ENCODE results near the gene CTXN2. TPM values are rescaled to one million over a fixed set of nuclear protein-coding genes. Genes with fewer than 3 reads are reported as not detected.

The CTXN2 gene
- total RNA-seq (2014; rRNA removed; shearing (Covaris generic)) = not detected in 2 replicates
- not detected in 2 replicates for polyA plus RNA-seq (2015; cell fraction: cytosol; rRNA removed)
- polyA plus RNA-seq (2015; cell fraction: nucleus; rRNA removed) = not detected in 2 replicates

DNA sequence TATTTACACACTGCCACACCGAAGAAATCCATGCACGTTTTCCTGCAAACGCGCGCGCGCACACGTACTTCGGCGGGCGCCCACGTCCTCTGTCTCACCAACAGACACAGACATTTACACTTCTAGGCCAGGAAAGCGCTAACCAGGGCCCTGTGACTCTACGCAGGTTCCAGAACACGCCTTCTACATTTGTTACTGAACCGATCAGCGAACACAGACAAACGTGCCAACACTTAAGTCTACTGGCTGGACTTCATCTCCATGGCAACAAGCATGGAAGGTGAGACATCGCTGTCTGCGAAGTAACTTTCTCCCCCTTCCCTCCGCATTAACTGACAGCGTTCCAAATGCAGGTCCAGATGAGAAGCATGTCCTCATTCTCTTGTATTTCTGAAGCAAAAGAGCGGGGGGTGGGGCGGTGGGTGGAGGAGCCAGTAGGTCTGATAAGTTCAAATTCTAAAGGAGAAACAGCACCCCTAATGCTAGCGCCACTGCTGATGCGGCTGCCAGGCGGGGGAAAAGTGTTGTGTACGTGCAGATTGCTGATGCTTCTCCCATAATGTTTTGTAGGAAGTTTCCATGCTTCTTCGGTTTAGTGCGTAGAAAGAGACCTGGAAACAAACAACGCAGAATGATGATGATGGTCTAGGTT lies at the start of gene CTXN2:
Gene CTXN2 (plus strand): TSS at position 92 of the 652 bp plus-strand sequence. CDS start 9,636 bp downstream, outside the sequence.
- in situ Hi-C loops (cut with HindIII; ENCODE audit: low pct_unique_long_range_greater_than_20kb, low sequenced_read_pairs) = no loop called here
- DNase-seq (ENCODE audit: low read depth, low spot score) = no peak

DNA sequence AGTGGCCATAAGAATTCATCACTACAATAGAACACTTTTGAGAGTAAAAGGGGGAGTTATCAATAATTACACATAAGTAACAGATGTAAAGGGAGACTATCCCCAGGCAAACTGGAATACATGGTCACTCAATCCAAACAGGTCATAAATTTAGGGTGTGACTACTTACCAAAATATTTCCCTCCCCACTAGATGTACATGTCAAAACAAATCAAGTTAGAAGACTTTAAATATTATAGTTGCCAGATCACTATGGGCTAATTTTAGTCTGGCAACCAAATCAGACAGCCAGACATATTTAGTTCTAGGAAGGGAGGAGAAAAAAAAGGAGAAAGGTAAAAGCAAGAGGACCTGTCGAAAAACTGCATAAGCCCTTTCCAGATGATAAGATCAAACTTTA lies 47.6 kb upstream of the CTXN2 start:
- in situ Hi-C loops (cut with HindIII; ENCODE audit: low pct_unique_long_range_greater_than_20kb, low sequenced_read_pairs) = no loop called here
- no peak for DNase-seq (ENCODE audit: low read depth, low spot score)

DNA sequence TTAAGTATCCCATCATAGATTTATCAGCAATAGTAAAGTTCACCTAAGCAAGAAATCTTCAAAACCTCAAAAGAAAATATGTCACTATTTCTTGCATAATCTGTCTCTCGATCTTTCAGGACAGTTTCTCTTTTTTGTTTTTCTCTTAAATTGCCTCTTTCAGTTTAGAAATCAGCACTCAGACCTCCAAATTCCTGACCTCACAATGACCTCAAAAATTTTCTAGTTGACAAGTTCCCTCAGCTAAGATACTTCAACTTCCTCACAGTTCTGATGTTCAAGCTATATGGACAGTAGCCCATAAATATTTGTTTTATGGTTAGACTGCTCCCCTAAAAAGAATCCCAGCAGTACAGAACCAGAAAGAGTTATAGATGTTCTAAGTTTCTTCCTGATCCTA lies 46.6 kb upstream of the CTXN2 start:
- in situ Hi-C loops (cut with HindIII; ENCODE audit: low pct_unique_long_range_greater_than_20kb, low sequenced_read_pairs) = no loop called here
- no peak for DNase-seq (ENCODE audit: low read depth, low spot score)

DNA sequence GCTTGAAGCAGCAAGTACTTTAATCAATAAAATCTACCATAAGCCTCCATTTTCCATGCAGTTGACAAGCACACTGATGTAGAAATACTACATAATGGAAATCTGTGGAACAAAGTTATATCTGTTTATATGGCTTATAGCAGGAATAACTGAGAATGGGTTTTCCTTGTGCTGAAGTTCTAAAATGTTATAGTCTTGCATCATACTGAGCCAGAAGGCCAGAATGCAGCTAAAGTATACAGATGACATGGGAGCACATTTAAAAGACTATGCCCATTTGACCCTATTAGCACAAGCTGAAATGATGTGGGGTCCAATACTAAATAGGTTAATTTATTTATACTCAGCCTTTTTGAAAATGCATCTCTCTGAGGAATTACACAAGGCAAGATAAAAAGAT lies 45.5 kb upstream of the CTXN2 start:
- no peak for DNase-seq (ENCODE audit: low read depth, low spot score)
- in situ Hi-C loops (cut with HindIII; ENCODE audit: low pct_unique_long_range_greater_than_20kb, low sequenced_read_pairs) = no loop called here

DNA sequence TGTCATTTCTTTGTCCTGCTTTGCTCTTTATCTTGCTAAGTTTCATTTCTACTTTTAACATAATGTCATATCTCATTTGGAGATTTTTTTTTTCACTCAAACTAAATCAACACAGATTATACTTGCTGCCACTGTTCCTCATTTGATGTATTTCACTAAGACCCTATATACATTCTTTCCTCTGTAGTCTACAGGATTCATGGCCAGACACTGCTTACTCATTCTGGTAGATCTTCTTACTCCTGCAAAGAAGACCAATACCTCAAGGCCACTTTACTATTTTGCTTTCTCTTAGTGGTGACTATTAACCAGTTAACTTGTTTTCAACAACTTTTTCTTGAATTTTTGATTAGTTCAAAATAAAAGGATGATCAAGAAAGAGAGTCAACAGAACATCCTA lies 44.1 kb upstream of the CTXN2 start:
- DNase-seq (ENCODE audit: low read depth, low spot score) = no peak
- in situ Hi-C loops (cut with HindIII; ENCODE audit: low pct_unique_long_range_greater_than_20kb, low sequenced_read_pairs) = no loop called here

DNA sequence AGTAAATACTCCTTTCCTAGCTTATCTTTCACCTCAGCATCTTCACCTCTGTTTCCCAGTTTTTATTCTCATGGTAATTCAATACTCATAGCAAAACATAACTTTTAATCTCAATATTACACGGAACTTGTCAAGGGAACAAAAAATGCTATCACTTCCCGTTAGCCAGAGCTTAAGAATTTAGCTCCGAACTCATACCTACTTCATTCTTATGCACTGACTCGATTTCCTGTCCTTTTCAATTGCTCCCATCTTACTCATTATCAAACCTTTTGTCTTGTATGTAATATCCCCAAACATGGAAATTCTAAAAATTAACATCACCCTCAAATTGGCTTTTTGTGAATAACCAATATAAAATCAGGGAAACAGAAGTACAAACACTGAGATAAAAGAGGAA lies 41.6 kb upstream of the CTXN2 start:
- DNase-seq (ENCODE audit: low read depth, low spot score) = no peak
- in situ Hi-C loops (cut with HindIII; ENCODE audit: low pct_unique_long_range_greater_than_20kb, low sequenced_read_pairs) = no loop called here

DNA sequence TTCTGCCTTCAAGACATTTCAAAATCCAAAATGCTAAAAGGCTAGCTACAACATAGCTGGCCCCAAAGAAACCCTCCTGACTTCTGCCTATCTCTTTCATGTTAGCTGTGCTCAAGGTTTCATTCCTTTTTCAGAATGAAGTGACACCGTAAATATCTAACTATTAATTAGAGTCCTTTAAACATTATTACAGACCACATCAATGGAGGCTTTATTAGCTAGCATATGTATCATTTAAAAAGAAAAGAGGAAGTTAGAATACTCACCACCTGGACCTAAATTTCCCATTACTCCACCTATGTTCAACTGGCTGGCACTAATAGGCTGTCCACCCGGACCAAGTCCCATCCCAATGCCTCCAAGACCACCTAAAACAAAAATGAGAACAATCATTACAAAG lies 37.9 kb upstream of the CTXN2 start:
- in situ Hi-C loops (cut with HindIII; ENCODE audit: low pct_unique_long_range_greater_than_20kb, low sequenced_read_pairs) = no loop called here
- no peak for DNase-seq (ENCODE audit: low read depth, low spot score)

DNA sequence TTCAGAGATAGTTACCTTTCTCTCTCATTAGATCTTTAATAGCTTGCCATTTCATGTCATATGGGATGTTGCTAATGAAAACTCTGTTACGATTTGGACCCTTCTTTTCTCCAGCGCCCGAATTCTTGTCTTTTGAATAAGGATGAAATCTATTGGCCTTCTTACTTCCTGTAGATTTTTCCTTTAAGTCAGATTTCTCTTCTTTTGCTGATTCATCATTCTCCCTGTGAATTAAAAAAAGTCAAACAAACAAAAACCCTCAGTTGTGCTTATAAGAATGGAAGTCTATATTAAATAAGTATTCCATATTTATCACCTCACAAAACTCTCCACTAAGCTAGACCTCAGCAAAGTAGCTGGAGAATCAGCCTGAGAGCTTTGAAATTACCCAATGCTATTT lies 22.8 kb upstream of the CTXN2 start:
- in situ Hi-C loops (cut with HindIII; ENCODE audit: low pct_unique_long_range_greater_than_20kb, low sequenced_read_pairs) = no loop called here

DNA sequence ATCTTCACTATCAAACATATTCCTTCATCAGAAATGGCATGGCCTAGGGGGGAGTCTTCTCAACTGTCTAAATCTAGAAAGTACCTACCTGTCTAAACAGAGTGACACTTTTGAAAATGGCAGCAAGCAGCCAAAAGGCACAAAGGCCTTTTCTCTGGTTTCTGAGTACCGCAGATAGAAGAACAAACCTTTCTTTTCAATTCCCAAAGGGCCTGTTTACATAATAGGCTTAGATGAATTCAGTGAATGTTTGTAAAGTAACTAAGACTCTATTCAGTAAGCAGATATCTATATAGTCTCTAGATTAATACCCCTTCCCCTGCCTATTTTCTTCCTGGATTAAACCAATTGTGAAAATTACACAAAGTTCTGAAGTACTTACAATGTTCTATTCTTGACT lies 20.5 kb upstream of the CTXN2 start:
- DNase-seq (ENCODE audit: low read depth, low spot score) = peak; percentile 88
- in situ Hi-C loops (cut with HindIII; ENCODE audit: low pct_unique_long_range_greater_than_20kb, low sequenced_read_pairs) = no loop called here

More for the DNA sequence above, 22.8 kb upstream of the CTXN2 start:
- DNase-seq (ENCODE audit: low read depth, low spot score) = no peak

DNA sequence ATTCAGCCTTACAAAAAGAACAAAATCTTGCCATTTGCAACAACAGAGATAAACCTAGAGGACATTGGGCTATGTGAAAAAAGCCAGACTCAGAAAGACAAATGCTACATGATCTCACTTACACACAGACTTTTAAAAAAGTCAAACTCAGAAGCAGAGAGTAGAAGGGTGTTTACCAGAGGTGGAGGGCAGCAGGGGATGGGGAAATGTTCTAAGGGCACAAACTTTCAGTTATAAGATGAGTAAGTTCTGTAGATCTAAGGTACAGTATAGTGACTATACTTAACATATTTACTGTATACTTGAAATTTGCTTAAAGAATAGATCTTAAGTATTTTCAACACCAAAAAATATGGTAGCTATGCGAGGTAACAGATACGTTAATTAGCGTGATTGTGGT lies 16.3 kb upstream of the CTXN2 start:
- in situ Hi-C loops (cut with HindIII; ENCODE audit: low pct_unique_long_range_greater_than_20kb, low sequenced_read_pairs) = no loop called here
- no peak for DNase-seq (ENCODE audit: low read depth, low spot score)

DNA sequence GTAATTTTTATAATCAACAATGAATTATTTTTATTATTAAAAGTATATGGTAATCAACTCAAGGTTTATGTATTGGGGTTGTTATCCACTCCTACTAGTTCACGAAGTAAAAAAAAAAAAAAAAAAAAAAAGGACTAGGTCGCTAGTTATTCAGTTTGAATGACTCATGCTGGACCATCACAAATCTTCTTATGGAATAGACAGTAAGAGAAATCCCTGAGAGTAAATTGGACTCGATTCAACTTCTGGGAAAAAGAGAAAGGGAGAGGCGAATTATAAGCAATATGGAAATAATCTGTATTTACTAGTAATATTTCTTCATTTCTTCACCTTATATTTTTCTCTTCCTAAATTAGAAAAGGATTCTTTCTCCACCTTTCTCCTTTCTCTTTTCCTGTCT lies 15.4 kb upstream of the CTXN2 start:
- DNase-seq (ENCODE audit: low read depth, low spot score) = no peak
- in situ Hi-C loops (cut with HindIII; ENCODE audit: low pct_unique_long_range_greater_than_20kb, low sequenced_read_pairs) = no loop called here

DNA sequence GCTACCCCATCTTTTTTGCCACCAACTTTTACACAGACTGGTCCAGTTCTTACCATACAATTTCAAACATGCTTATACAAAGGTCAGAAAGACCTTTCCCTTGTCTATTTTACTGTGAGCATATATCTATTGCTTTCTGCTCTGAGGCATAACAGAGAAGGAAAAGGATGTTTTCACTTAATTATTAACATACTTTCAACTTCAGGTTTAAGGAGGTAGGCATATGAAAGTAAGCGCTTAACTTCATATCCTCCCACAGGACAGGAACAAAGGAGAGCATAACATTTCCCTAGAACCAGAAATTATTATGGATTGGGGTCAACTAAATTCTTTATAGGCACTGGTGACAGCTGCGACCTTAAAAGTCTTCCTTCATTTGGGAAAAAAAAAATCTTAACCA lies 14.5 kb upstream of the CTXN2 start:
- in situ Hi-C loops (cut with HindIII; ENCODE audit: low pct_unique_long_range_greater_than_20kb, low sequenced_read_pairs) = no loop called here
- DNase-seq (ENCODE audit: low read depth, low spot score) = no peak

DNA sequence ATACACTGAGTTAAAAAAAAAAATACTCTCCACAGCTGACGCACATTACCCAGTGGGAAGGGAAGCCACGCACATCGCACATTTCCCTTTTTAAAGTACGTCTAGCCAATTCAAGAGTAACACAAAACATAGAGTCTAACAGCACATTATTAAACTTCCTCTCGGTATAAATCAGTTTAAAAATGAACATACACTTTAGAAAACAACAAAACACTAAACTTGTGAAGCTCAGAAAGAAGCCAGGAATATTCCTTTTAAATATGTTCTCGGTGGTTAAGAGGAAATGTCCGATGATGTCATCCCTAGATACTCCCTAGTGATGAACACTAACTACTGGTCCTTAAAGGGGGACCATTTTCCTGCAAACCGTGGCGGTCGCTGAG lies 14.1 kb upstream of the CTXN2 start:
- no peak for DNase-seq (ENCODE audit: low read depth, low spot score)
- in situ Hi-C loops (cut with HindIII; ENCODE audit: low pct_unique_long_range_greater_than_20kb, low sequenced_read_pairs) = no loop called here

DNA sequence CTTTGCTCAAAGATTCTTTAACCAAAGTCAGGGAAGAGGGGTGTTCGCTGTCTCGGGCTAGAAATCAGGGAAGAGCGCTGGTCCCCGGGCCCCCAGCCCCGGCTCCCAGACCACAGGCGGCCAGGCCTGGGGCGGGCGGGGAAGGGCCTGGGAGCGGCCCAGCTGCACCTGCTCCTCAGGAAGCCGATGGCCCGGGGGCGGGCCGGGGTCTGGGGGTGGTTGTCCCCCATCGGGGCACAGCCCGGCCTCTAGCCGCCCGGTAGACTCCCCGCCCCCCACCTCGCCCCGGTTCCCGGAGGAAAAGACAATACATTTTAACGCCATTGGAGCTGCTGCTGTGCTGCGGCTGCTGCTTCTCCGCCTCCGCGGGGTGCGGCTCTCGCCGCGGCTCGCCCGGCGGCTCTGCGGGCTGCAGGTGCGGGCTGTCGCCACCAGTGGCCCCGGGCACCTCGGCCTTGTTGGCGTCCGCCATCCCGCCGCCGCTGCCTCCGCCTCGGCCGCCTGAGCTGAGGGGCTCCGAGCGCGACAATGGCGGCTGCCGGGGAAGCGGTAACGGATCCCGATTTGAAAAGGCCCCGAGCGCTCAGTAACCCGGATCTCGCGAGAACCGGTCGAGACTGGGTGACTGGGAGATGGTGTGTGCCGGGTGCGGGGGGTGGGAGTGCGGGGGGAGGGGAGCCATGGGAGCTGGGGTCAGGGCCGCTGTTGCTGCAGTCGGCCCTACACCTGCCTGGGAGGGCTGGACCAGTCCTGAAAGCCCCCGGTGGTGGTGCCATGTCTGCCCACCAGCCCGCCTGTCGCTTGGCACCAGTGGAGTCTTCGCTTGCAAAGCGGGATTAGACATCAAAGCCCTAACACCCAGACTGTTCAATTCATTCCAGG lies 13.5 kb upstream of the CTXN2 start, which contains the start of gene MYEF2:
Gene MYEF2 (minus strand): TSS at position 530 of the 882 bp plus-strand sequence. CDS start 58 bp downstream, at position 472.
- in situ Hi-C loops (cut with HindIII; ENCODE audit: low pct_unique_long_range_greater_than_20kb, low sequenced_read_pairs) = no loop called here
- DNase-seq (ENCODE audit: low read depth, low spot score) = peak; percentile 45

DNA sequence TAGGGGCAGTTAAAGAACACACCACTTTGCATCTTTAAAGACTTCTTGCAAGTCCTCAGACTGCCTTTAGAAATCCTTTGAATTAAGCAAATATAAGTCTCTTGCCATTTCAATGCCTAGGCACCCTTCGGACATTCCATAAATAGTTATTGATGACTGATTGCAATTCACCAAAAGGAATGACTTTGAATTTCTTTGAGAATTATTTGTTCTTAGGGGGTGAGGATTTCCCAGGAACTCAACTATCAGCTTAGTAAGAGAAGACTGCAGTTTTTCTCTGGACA lies 12.9 kb upstream of the CTXN2 start:
- no peak for DNase-seq (ENCODE audit: low read depth, low spot score)
- in situ Hi-C loops (cut with HindIII; ENCODE audit: low pct_unique_long_range_greater_than_20kb, low sequenced_read_pairs) = no loop called here

DNA sequence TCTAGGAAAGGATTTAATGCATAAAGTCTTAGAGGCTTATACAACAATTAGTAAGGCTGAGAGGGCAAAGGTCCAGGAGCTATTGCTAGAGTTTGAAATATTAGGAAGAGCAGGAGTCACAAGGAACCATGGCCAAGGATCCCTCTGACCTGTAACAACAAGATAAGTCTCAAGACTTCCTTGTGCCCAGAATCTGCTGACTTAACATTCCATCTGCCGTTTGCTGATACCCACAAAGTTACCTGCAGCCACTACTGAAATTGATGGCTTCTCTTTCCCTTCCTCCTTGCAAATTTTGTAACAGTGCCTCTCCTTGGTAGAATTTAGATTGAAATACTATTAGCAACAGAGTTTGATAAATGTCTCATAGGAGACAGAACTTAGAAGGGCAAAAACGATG lies 8.7 kb upstream of the CTXN2 start:
- in situ Hi-C loops (cut with HindIII; ENCODE audit: low pct_unique_long_range_greater_than_20kb, low sequenced_read_pairs) = no loop called here
- DNase-seq (ENCODE audit: low read depth, low spot score) = no peak

DNA sequence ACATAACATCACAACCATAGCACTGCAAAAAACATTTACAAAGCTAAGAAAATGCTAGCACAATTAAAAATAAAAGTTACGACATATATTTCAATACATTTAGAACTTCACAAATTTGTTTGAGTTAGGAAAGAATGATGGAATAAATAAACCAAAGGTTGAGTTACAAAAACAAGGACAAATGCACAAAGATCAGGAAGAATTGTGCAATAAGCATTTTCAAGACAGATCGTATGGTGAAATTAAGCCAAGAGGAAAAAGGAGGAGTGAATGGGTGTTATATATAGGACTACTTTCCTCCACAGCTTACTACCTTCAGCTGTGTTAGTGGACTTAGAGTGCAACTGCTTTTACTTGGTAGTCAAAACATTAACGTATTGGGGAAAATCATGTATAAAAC lies 5.9 kb upstream of the CTXN2 start:
- in situ Hi-C loops (cut with HindIII; ENCODE audit: low pct_unique_long_range_greater_than_20kb, low sequenced_read_pairs) = no loop called here
- no peak for DNase-seq (ENCODE audit: low read depth, low spot score)

DNA sequence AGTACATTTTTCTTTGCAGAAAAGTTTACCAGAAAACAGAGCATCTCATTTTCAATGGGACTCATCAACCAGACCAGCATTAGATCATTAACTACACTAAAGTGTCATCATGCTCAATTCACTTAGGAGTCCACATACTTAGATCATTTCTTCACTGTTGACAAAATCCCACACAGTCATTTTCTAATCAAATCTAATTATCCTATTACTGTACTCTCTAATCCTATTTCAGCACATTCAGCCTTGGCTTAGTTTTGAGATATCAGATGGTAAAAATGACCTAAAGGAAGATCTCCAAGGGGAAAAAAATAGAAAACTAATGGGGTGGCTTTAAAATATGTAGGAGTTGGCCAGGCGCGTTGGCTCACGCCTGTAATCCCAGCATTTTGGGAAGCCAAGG lies 5.2 kb upstream of the CTXN2 start:
- in situ Hi-C loops (cut with HindIII; ENCODE audit: low pct_unique_long_range_greater_than_20kb, low sequenced_read_pairs) = no loop called here
- DNase-seq (ENCODE audit: low read depth, low spot score) = no peak

Measured in SK-MEL-5 (cell line).